Nephron progenitor cell (in vitro differentiated cells): Measurements from ENCODE around the gene ETV4.
"Not testable (repeated sequence)": the region's sequence is repeated elsewhere in the genome, so short reads cannot be mapped to it uniquely, and the experiment has no call there.

Source experiments
- DNase-seq: peaks from one replicate; pipeline ENCODE4 v3.0.0; 2021
- H3K27ac Mint-ChIP-seq: 2 replicates; pipeline ENCODE4 v1.8.0; 2021; ENCODE audit warnings: mild to moderate bottlenecking, moderate library complexity, mixed read lengths
- H3K27me3 Mint-ChIP-seq: 2 replicates; pipeline ENCODE4 v1.8.0; 2021; ENCODE audit warnings: mild to moderate bottlenecking, low read depth, mixed read lengths; ENCODE audit not compliant: poor library complexity
- H3K36me3 Mint-ChIP-seq: 2 replicates; pipeline ENCODE4 v1.8.0; 2021; ENCODE audit warnings: low read depth, mixed read lengths
- H3K4me1 Mint-ChIP-seq: 2 replicates; pipeline ENCODE4 v1.8.0; 2021; ENCODE audit warnings: mixed read lengths
- H3K4me3 Mint-ChIP-seq: 2 replicates; pipeline ENCODE4 v1.8.0; 2021; ENCODE audit warnings: mild to moderate bottlenecking, moderate library complexity, mixed read lengths
- H3K9me3 Mint-ChIP-seq: 2 replicates; pipeline ENCODE4 v1.8.0; 2021; ENCODE audit warnings: mild to moderate bottlenecking, moderate library complexity, mixed read lengths
- CTCF ChIP-seq: fragments of 200-600 bp; sonication (generic); IDR thresholded peaks from 2 replicates; pipeline ENCODE4 v1.5.0; 2021; ENCODE audit warnings: antibody characterized with exemption

Gene ETV4

DNA sequence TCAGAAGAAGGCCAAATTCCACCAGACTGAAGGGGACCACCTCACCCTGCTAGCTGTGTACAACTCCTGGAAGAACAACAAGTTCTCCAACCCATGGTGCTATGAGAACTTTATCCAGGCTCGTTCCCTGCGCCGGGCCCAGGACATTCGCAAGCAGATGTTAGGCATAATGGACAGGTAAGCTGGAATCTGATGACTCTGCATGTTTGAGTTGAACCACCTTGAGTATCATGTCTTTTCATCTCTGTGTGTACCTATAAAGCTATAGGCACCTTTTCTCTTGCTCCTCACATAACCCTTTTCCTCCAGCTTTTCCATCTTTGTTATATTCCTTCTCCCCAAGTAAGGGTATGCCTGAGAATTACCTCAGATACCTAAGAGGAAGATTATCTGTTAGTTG lies 24.8 kb downstream of the ETV4 start:
- Mint-ChIP-seq H3K9me3 (no peaks in the 10 kb centered on the region), H3K4me1 (peaks cover 26% of the 10 kb centered on the region), H3K36me3 (peaks cover 75% of the 10 kb centered on the region), H3K4me3 (no peak overlapping the region), H3K27me3 (peaks cover 2% of the 10 kb centered on the region), H3K27ac (no peak overlapping the region)
- TF ChIP-seq CTCF = no peak
- no peak for DNase-seq

- Mint-ChIP-seq H3K36me3 (peaks cover 54% of the 10 kb centered on the region), H3K4me1 (peaks cover 5% of the 10 kb centered on the region), H3K4me3 (no peak overlapping the region), H3K27me3 (no peaks in the 10 kb centered on the region), H3K9me3 (no peaks in the 10 kb centered on the region), H3K27ac (no peak overlapping the region)
- TF ChIP-seq CTCF = no peak
- DNase-seq = no peak
These were observed 28.3 kb downstream of the ETV4 start for GRCh38 chr17:43517615-43518386.

DNA sequence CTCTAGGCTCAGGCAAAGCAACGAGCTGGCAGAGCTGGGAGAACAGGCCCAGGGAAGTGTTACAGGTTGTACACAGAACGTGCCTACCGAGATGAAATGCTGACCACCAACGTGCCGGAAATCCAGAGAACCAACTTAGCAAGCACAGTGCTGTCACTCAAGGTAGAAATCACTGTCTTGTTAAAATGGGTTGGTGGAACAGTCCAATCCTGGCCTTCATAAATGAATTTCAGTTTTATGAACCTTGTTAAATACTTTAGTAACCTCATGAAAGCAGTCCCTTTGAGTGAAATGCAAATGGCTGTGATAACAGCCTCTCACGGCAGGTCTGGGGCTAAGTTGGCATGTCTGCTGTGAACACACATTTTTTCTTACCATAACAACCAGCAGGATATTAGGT lies 29.0 kb downstream of the ETV4 start:
- Mint-ChIP-seq H3K9me3 (no peaks in the 10 kb centered on the region), H3K27me3 (no peaks in the 10 kb centered on the region), H3K36me3 (peaks cover 58% of the 10 kb centered on the region), H3K4me3 (no peak overlapping the region), H3K27ac (no peak overlapping the region), H3K4me1 (peaks cover 5% of the 10 kb centered on the region)
- no peak for DNase-seq
- no peak for TF ChIP-seq CTCF

DNA sequence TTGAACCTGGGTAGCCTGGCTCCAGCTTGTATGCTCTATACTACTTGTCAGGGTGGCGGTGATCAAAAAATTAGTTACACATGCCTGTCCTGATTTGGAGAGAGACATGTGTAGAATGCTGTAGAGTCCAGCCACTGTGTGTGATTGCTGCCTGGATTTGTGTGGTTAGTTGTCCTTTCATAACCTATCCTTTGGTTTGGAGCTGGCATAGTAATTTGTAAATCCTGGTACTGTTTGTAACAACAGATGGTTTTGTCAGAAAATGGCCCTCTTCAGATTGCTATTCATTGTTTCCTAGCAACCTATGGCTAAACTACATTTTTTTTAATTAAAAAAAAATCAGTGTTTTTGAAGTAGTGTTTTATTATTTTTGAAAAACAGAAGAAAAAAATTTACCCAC lies 30.5 kb downstream of the ETV4 start:
- Mint-ChIP-seq H3K36me3 (peaks cover 53% of the 10 kb centered on the region), H3K27ac (no peak overlapping the region), H3K4me1 (peaks cover 3% of the 10 kb centered on the region), H3K9me3 (no peaks in the 10 kb centered on the region), H3K27me3 (no peaks in the 10 kb centered on the region), H3K4me3 (no peak overlapping the region)
- DNase-seq = no peak
- no peak for TF ChIP-seq CTCF

- not testable (repeated sequence) for H3K4me3 Mint-ChIP-seq, DNase-seq, H3K4me1 Mint-ChIP-seq, H3K27me3 Mint-ChIP-seq, H3K9me3 Mint-ChIP-seq, H3K27ac Mint-ChIP-seq
- H3K36me3 Mint-ChIP-seq = peaks cover 54% of the 10 kb centered on the region
These were observed 34.9 kb downstream of the ETV4 start for GRCh38 chr17:43511199-43511598.

GRCh38 chr17:43509440-43509839 lies 36.7 kb downstream of the ETV4 start:
- H3K36me3 Mint-ChIP-seq = peaks cover 66% of the 10 kb centered on the region
- H3K27me3 Mint-ChIP-seq, DNase-seq, H3K4me1 Mint-ChIP-seq, H3K4me3 Mint-ChIP-seq, H3K27ac Mint-ChIP-seq, H3K9me3 Mint-ChIP-seq: not testable (repeated sequence)

- Mint-ChIP-seq H3K4me3 (no peak overlapping the region), H3K27me3 (peaks cover 4% of the 10 kb centered on the region), H3K9me3 (no peaks in the 10 kb centered on the region), H3K27ac (peak overlapping the region; percentile 74), H3K36me3 (peaks cover 49% of the 10 kb centered on the region), H3K4me1 (peaks cover 5% of the 10 kb centered on the region)
- TF ChIP-seq CTCF = no peak
- DNase-seq = no peak
These were observed 55.5 kb downstream of the ETV4 start for GRCh38 chr17:43490621-43491020.
